Pancreas (tissue), 10 donors: ENCODE data around the gene PARD6A. TPM values are rescaled to one million over a fixed set of nuclear protein-coding genes. Genes with fewer than 3 reads are reported as not detected.
A peak's percentile ranks its signal among the peaks of the same experiment; 100 is the strongest.

ENCODE experiments used
- ATAC-seq, 4 donors: fragments of 200-7000 bp; cut with Tn5 transposase; one replicate each; pipeline versions ENCODE4 v1.8.0 to v1.9.1; 2020; ENCODE audit warnings: mild to moderate bottlenecking in 4 of 4, moderate library complexity in 4 of 4
- DNase-seq, 6 donors: peaks; one replicate each; pipeline ENCODE4 v3.0.0-alpha.2; 2020
- FAIRE-seq: peaks from 2 replicates; lab custom pipeline; 2012; peaks lifted over from hg19 to GRCh38; lab: Jason Lieb, UNC
- H3K27ac ChIP-seq, 4 donors: fragments of 200-600 bp; sonication (generic); 1 replicate in 3 of 4; 2 replicates in 1 of 4; pipeline versions ENCODE4 v1.5.0 to v1.8.0; 2020
- H3K27me3 ChIP-seq, 4 donors: fragments of 200-600 bp; one replicate each; pipeline ENCODE4 v1.8.0; 2021
- H3K36me3 ChIP-seq, 3 donors: fragments of 200-600 bp; sonication (generic) in 1 of 3; one replicate each; pipeline versions ENCODE4 v1.5.0 to v1.8.0; 2020 to 2021
- H3K4me1 ChIP-seq, 3 donors: fragments of 200-600 bp; one replicate each; pipeline ENCODE4 v1.8.0; 2021
- H3K4me3 ChIP-seq, 4 donors: fragments of 200-600 bp; sonication (generic) in 2 of 4; one replicate each; pipeline versions ENCODE4 v1.5.0 to v1.8.0; 2020 to 2021
- H3K9me3 ChIP-seq, 4 donors: fragments of 200-600 bp; one replicate each; pipeline ENCODE4 v1.8.0; 2021
- WGBS, 2 donors: extraction: QIAGEN DNeasy Blood & Tissue Kit; methylation state at CpG; one replicate each; pipeline ENCODE4 v1.1.7; 2013; 5-methylcytosine and 5-hydroxymethylcytosine counted together
- intact Hi-C, 3 donors: fragments of 100-400 bp; cut with DNase I; formaldehyde crosslinking; loops; one replicate each; pipeline versions ENCODE4 v1.11.1 to v1.14.2; 2022
- polyA plus RNA-seq, 2 donors: library from polyadenylated mRNA; stranded (reverse); fragments of 200-250 nt; gene quantifications; one replicate each; pipeline ENCODE4 v1.2.3, GENCODE V29; 2013
- total RNA-seq, 6 donors: library from RNA; stranded (reverse); fragmentation: NEBNext Ultra II Directional in 4 of 6; extraction: Animal tissue kit (Norgen Biotek cat#: 25700) in 4 of 6; gene quantifications; one replicate each; pipeline versions ENCODE4 v1.2.1 to v1.2.4, GENCODE V29; 2021 to 2023
- TF ChIP-seq, protein P1 (sequence below), 4 donors: fragments of 200-600 bp; sonication (generic) in 3 of 4; IDR thresholded peaks; one replicate each; pipeline versions ENCODE4 v1.5.0 to v1.8.0; 2021; ENCODE audit warnings: antibody characterized with exemption in 4 of 4
- donor health status: healthy with polysubstance abuse.
- donor health status: DM: no; HTN: no; CAD: no; lungs with moderate emphysema.
- donor health status: DM: no; HTN: no; CAD: no.
- donor health status: control.
- donor health status: control.
- donor health status: Bipolar disorder and iron deficiency.
- donor health status: DM: yes; HTN: yes; CAD: no.
- donor health status: DM: no; HTN: no; CAD: no.
- donor health status: DM: no; HTN: no; CAD: no.
- donor health status: DM: yes; HTN: yes; CAD: no.

Gene PARD6A
- total and polyA plus RNA-seq, 8 donors, result 8.6 to 18.2 (median 14.9) TPM

DNA sequence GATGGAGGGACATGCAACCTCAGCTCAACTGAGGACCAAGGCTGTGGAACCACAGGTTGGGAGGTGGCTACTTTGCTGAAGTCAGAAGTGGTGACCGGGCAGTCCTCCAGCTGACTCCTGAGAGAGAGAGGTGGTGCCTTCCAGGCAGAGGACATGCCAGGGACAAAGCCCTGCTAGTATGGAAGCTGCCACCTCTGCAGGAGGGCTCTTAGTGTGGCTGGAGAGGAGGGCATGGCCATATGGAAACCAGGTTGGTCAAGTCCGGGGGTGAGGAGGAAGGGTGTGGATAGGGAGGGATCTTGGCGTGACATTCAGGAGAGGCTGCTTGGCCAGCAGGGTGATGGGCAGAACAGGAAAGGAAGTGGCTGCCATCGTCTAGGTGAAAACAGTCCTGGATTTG, 11.5 kb downstream of the PARD6A start:
- no peak for FAIRE-seq
- DNase-seq, result peak in 2 of 6 donors; percentile 4 to 15
- Histone ChIP-seq H3K27ac (peak overlapping the region in 1 of 4 donors; percentile 82), H3K4me1 (peaks cover 9 to 21% (median 13%) of the 10 kb centered on the region in 3 donors), H3K4me3 (no peak overlapping the region), H3K9me3 (no peaks in the 10 kb centered on the region), H3K27me3 (no peaks in the 10 kb centered on the region), H3K36me3 (no peaks in the 10 kb centered on the region)
- TF ChIP-seq, protein P1, sequence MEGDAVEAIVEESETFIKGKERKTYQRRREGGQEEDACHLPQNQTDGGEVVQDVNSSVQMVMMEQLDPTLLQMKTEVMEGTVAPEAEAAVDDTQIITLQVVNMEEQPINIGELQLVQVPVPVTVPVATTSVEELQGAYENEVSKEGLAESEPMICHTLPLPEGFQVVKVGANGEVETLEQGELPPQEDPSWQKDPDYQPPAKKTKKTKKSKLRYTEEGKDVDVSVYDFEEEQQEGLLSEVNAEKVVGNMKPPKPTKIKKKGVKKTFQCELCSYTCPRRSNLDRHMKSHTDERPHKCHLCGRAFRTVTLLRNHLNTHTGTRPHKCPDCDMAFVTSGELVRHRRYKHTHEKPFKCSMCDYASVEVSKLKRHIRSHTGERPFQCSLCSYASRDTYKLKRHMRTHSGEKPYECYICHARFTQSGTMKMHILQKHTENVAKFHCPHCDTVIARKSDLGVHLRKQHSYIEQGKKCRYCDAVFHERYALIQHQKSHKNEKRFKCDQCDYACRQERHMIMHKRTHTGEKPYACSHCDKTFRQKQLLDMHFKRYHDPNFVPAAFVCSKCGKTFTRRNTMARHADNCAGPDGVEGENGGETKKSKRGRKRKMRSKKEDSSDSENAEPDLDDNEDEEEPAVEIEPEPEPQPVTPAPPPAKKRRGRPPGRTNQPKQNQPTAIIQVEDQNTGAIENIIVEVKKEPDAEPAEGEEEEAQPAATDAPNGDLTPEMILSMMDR (IDR thresholded peaks at IDR 0.05), result no peak
- intact Hi-C loops, result loop anchor here in 1 of 3 donors (10.0 kb wide), 1 partner anchor 252 kb away; no protein-coding TSS in a partner anchor
- WGBS, 2 donors, result 27 to 38% methylated on average over 4 of the region's 4 CpGs
- ATAC-seq, result no peak

DNA sequence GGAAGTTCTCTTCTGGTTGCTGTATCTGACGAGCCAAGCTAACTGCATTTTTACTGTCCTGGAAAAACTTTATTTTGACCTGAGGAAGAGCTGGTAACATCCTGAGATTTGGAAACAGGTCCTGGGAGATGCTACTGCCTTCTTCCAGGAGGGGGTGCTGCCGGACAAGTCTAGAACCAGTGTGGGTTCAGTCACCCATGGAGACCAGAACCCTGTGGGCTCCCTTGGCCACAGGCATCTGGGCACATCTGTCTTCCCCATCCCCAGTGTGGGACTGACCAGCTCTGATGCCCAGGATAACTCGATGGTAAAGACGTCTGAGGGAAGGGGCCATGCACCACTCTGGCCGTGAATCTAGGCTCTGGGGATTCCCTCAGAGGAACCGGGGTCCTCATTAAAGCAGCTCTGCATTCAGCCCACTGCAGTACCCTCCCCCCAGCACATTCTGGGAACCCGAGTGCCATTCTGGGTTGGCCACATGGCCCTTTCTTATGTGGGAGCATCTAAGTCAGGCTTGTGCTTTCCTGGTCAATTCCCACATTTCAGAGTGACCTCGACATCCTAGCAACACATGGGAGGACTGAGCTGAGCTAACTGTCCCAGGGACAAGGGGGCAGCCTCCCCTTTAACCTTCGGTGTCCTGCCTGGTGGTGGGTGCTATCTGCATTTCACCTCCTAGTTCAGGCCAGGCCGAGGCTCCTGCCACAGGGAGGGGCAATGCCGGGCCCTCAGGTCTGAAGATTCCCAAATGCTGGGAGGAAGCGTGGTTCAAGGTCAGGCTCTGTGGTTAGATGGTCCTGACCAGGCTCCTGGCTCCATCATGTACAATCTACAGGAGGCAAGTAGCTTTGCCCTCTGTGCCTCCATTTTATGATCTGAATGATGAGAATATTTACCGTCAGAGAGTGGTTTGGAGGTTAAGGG, 12.2 kb downstream of the PARD6A start:
- Histone ChIP-seq H3K4me1 (peaks cover 5 to 16% (median 9%) of the 10 kb centered on the region in 3 donors), H3K9me3 (no peaks in the 10 kb centered on the region), H3K27ac (peak overlapping the region; percentile 25 to 88 (median 60)), H3K36me3 (no peaks in the 10 kb centered on the region), H3K27me3 (no peaks in the 10 kb centered on the region), H3K4me3 (no peak overlapping the region)
- FAIRE-seq (no peak), DNase-seq (peak in 5 of 6 donors; percentile 49 to 69 (median 64)), ATAC-seq (peak in 3 of 4 donors; percentile 47 to 67 (median 60))
- intact Hi-C loops, result loop anchor here in 1 of 3 donors (10.0 kb wide), 1 partner anchor 252 kb away; no protein-coding TSS in a partner anchor
- 48 to 50% methylated on average over 13 of the region's 13 CpGs for WGBS, 2 donors
- TF ChIP-seq, protein P1 (IDR thresholded peaks at IDR 0.05), result peak; percentile 33 to 70 (median 58)

DNA sequence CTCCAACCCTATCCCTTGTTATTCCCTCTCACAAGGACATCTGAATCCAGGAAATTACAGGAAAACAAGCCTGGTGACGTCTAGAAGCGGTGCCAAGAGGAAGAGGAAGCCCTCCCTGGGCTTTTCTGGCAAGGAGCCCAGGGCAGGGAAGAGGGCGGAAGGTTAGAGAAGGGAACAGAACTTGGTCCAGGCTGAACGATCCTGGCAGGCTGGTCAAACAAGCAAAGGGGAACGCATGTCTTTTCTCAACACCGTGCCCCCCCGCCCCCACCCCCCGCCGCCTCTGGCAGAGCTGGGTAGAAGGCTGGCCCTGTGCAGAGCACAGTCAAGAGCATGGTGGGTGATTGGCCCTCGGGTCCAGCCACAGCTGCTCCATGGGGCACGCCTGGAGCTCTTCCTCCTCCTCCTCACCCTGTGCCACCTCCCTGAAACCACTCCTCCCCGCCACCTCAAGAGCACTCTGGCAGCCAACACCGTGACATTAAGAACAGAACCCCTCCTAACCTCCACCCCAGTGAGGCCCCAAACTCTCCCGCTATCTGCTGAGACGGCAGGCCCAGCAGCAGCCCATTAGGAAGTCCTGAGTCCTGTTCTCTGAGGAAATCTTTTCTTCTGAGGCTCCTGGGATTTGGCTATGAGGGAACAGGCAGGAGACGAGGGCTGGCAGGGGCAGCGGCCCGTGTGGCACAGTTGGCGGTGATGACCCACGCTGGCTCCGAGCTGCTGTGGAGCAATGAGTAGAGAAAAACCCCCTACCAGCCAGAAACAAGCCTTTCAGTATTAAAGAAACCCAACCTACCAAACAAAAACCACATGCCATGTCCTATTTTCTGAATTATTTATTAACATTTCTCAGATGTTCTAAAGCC, 13.2 kb downstream of the PARD6A start:
- H3K36me3 ChIP-seq, result no peaks in the 10 kb centered on the region
- H3K4me3 ChIP-seq, result no peak overlapping the region
- FAIRE-seq, result no peak
- H3K27me3 ChIP-seq, result no peaks in the 10 kb centered on the region
- peaks cover 5 to 16% (median 9%) of the 10 kb centered on the region in 3 donors for H3K4me1 ChIP-seq
- peak in 5 of 6 donors; percentile 62 to 77 (median 71) for DNase-seq
- 54 to 59% methylated on average over 21 of the region's 21 CpGs for WGBS, 2 donors
- H3K27ac ChIP-seq, result peak overlapping the region; percentile 25 to 88 (median 60)
- TF ChIP-seq, protein P1 (IDR thresholded peaks at IDR 0.05), result no peak
- peak; percentile 44 to 79 (median 74) for ATAC-seq
- no peaks in the 10 kb centered on the region for H3K9me3 ChIP-seq
- intact Hi-C loops, result loop anchor here in 1 of 3 donors (10.0 kb wide), 1 partner anchor 251 kb away; no protein-coding TSS in a partner anchor

DNA sequence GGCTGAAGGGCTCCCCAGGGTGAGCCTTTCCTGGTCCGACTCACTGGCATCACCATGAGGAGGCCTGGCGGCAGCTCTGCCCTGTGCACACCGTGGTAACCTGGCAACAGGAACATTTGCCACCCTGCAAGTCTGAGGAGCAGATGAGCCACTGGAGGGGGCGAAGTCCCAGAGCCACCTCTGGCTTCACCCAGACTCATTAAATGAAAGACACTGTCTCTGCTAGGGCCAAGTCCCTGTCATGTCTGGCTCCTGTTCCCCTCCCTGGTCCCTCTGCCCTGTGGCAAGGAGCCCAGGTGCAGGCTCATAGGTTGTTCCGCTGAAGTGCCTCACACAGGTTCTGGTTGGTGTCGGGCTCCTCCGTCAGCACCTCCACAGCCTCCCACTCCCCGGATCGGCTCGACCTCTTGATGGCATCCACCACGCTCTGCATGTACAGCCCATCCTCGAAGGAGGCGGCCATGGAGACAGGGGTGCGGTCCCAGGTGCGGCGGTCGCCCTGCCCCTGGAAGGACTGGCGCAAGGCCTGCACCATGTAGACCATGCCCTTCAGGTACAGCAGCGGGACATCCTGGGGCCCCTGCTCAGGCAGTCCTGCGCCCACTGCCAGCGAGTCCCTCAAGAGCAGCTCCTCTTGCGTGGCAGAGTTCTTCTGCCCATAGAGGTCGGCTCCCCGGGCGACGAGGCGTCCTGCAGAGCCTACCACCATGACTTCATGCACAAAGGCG, 14.3 kb downstream of the PARD6A start:
- Histone ChIP-seq H3K36me3 (no peaks in the 10 kb centered on the region), H3K27ac (peak overlapping the region in 3 of 4 donors; percentile 25 to 88 (median 82)), H3K27me3 (no peaks in the 10 kb centered on the region), H3K4me1 (peaks cover 5 to 16% (median 9%) of the 10 kb centered on the region in 3 donors), H3K4me3 (no peak overlapping the region), H3K9me3 (no peaks in the 10 kb centered on the region)
- WGBS, 2 donors, result 92 to 95% methylated on average over 28 of the region's 28 CpGs
- ATAC-seq (peak in 2 of 4 donors; percentile 39 to 43), DNase-seq (peak in 2 of 6 donors; percentile 14 to 58), FAIRE-seq (no peak)
- intact Hi-C loops, result loop anchor here in 1 of 3 donors (10.0 kb wide), 1 partner anchor 250 kb away; no protein-coding TSS in a partner anchor
- TF ChIP-seq, protein P1 (IDR thresholded peaks at IDR 0.05), result no peak
